ENCODE data around the gene NUP62.
A peak's percentile ranks its signal among the peaks of the same experiment; 100 is the strongest.
"Not testable (repeated sequence)": the region's sequence is repeated elsewhere in the genome, so short reads cannot be mapped to it uniquely, and the experiment has no call there.

Gene NUP62, protein sequence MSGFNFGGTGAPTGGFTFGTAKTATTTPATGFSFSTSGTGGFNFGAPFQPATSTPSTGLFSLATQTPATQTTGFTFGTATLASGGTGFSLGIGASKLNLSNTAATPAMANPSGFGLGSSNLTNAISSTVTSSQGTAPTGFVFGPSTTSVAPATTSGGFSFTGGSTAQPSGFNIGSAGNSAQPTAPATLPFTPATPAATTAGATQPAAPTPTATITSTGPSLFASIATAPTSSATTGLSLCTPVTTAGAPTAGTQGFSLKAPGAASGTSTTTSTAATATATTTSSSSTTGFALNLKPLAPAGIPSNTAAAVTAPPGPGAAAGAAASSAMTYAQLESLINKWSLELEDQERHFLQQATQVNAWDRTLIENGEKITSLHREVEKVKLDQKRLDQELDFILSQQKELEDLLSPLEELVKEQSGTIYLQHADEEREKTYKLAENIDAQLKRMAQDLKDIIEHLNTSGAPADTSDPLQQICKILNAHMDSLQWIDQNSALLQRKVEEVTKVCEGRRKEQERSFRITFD

GRCh38 chr19:49929121-49929610 lies at the start of gene NUP62, which contains the start of gene ATF5:
Gene NUP62 (minus strand): TSS chr19:49929504. CDS start chr19:49909807, 19,697 bp downstream.
Gene ATF5 (plus strand): TSS chr19:49929205. CDS start chr19:49930851, 1,646 bp downstream.
- DNase-seq (ENCODE audit: low read depth in 1 of 2, low spot score in 1 of 2): peak; percentile 90

GRCh38 chr19:49978324-49978723 lies 49.0 kb upstream of the NUP62 start:
- DNase-seq (ENCODE audit: low read depth in 1 of 2, low spot score in 1 of 2): no peak

- no peak for DNase-seq (ENCODE audit: low read depth in 1 of 2, low spot score in 1 of 2)
These were observed 48.6 kb upstream of the NUP62 start for GRCh38 chr19:49977881-49978280.

- DNase-seq (ENCODE audit: low read depth in 1 of 2, low spot score in 1 of 2): no peak
These were observed 47.8 kb upstream of the NUP62 start for GRCh38 chr19:49977076-49977475.

GRCh38 chr19:49976496-49976895 lies 47.2 kb upstream of the NUP62 start:
- DNase-seq (ENCODE audit: low read depth in 1 of 2, low spot score in 1 of 2): no peak

- no peak for DNase-seq (ENCODE audit: low read depth in 1 of 2, low spot score in 1 of 2)
These were observed 45.7 kb upstream of the NUP62 start for GRCh38 chr19:49975051-49975450.

- DNase-seq (ENCODE audit: low read depth in 1 of 2, low spot score in 1 of 2): no peak
These were observed 44.7 kb upstream of the NUP62 start for GRCh38 chr19:49973987-49974386.

GRCh38 chr19:49972841-49973240 lies 43.5 kb upstream of the NUP62 start:
- no peak for DNase-seq (ENCODE audit: low read depth in 1 of 2, low spot score in 1 of 2)

DNA sequence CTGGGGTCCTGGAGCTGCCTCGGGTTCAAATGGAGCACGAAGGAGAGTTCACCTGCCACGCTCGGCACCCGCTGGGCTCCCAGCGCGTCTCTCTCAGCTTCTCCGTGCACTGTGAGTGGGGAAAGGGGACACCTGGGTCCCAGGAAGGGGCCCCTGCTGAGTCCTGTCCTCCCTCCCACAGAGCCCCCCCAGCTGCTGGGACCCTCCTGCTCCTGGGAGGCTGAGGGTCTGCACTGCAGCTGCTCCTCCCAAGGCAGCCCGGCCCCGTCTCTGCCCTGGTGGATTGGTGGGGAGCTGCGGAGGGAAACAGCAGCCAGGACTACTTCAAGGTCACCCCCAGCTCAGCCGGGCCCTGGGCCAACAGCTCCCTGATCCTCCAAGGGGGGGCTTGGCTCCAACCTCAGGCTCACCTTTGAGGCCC lies 42.7 kb upstream of the NUP62 start:
- DNase-seq (ENCODE audit: low read depth in 1 of 2, low spot score in 1 of 2): no peak

DNA sequence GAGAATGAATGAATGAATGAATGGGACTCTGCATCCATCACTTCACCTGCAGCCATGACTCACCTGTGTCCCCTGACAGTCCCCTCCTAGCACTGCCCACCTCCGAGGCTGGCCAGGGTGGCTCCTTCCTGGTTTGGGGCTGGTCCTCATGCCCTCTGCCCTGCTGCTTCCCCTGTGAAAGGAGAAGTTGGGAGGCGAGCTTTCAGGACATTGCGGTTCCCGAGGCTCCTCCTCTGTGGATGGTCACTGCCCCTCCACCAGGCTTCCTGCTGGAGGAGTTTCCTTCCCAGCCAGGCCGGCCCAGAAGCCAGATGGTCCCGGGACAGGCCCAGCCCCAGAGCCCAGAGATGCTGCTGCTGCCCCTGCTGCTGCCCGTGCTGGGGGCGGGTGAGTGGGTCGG lies 40.1 kb upstream of the NUP62 start:
- not testable (repeated sequence) for DNase-seq (ENCODE audit: low read depth in 1 of 2, low spot score in 1 of 2)

DNA sequence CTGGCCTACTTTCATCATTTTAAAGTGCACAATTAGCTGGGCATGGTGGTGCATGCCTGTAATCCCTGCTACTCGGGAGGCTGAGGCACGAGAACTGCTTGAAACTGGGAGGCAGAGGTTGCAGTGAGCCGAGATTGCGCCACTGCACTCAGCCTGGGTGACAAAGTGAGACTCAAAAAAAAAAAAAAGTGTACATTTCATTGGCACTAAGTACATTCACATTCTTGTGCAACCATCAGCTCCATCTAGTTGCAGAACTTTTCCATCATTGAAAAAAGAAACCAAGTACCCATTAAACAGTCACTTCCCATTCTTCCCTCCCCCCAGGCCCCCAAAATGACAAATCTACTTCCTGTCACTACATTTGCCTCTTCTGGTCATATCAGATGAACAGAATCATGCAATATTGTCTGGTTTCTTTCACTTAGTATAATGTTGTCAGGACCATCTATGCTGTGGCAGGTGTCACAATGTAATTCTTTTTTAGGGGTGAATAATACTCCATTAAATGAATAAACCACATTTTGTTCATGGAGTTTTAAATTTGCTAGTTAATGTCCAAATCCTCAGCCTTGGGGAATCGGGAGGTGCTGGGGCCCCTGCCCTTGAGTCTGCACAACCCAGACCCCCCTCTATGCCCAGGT lies 39.1 kb upstream of the NUP62 start:
- DNase-seq (ENCODE audit: low read depth in 1 of 2, low spot score in 1 of 2): no peak

- not testable (repeated sequence) for DNase-seq (ENCODE audit: low read depth in 1 of 2, low spot score in 1 of 2)
These were observed 31.7 kb upstream of the NUP62 start, which contains the start of gene SIGLEC11 for GRCh38 chr19:49960980-49961379. Gene SIGLEC11 (minus strand): TSS chr19:49961172. CDS start chr19:49961081, 91 bp downstream.

DNA sequence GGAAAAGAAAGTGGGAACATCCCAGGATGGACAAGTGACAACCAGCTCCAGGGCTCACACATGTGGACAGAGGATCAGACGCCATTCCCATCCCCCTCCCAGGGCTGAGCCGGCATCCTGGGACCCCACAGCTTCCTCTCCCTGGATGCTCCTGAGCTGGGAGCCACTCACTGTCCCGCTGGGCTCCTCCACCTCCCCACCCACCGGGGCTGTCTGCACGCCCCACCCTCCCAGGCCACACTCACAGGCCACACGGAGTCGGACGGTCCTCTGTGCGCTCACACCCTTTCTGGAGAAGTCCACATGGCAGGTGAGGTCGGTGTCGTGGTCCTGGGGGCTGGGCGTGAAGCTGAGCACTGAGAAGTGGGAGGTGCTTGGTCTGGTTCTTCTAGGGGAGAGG lies 30.6 kb upstream of the NUP62 start:
- DNase-seq (ENCODE audit: low read depth in 1 of 2, low spot score in 1 of 2): not testable (repeated sequence)

DNA sequence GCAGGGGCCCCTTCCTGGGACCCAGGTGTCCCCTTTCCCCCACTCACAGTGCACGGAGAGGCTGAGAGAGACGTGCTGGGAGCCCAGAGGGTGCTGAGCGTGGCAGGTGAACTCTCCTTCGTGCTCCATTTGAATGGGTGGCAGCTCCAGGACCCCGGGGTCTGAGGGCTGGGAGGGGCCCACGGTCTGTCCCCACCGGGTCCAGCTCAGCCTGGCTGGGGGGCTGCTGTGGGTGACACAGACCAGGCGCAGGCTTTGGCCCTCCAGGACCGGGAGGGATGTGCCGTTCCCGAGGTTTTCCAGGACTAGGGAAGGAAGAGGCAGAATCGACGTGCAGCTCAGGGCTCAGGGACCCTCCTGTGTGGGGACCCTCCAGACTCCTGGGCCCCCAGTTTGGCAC lies 29.3 kb upstream of the NUP62 start:
- DNase-seq (ENCODE audit: low read depth in 1 of 2, low spot score in 1 of 2): not testable (repeated sequence)

DNA sequence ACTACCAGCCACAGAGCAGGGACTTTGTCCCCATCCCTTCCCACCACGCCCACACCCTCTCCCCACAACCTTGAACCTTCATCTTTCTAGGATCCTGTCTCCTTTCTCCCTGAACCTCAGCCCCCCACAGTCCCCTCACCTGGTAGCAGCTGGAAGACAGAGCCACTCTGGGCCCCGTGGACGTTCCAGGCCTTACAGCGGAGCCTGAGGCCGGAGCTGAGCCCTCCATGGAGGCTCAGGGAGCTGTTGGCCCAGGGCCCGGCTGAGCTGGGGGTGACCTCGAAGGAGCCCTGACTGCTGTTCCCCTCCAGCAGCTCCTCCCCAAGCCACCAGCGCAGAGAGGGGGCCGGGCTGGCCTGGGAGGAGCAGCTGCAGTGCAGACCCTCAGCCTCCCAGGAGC lies 28.8 kb upstream of the NUP62 start:
- not testable (repeated sequence) for DNase-seq (ENCODE audit: low read depth in 1 of 2, low spot score in 1 of 2)

GRCh38 chr19:49957262-49957915 lies 28.1 kb upstream of the NUP62 start:
- DNase-seq (ENCODE audit: low read depth in 1 of 2, low spot score in 1 of 2): no peak

GRCh38 chr19:49956115-49956495 lies 26.8 kb upstream of the NUP62 start:
- DNase-seq (ENCODE audit: low read depth in 1 of 2, low spot score in 1 of 2): no peak

GRCh38 chr19:49954933-49955332 lies 25.6 kb upstream of the NUP62 start:
- DNase-seq (ENCODE audit: low read depth in 1 of 2, low spot score in 1 of 2): no peak

DNA sequence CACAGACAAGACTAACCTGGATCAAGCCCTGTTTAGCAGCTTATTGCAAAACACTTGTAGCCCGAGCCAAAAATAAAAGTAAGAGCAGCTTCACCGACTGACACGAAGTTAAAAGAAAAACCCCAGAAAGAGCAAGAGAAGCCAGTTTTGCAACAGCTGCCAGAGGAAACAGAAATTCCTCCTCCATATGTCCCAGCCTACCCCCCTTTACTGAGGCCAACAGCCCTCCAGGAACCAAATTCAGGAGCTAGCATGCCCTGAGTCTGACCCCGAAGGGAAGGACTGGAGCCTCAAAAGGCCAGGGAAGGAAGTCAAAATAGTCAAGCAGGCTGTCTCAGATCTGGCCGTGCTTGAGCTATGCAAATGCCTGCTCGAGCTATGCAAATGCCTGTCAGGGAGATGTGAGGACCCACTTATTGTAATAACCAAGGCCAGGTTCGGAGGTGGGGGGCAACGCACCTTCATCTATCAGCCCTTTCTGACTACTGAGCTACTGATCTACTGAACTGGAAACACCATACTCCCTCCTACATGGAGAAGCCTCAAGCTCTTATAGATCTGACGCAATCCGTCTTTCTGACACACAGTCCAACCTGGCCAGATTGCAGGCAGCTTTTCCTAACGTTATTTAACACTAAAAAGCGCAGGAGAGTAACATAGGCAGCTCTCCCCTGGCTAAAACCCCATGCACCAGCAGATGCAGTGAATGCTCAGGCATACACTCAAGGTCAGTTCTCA lies 25.0 kb upstream of the NUP62 start:
- DNase-seq (ENCODE audit: low read depth in 1 of 2, low spot score in 1 of 2): no peak

DNA sequence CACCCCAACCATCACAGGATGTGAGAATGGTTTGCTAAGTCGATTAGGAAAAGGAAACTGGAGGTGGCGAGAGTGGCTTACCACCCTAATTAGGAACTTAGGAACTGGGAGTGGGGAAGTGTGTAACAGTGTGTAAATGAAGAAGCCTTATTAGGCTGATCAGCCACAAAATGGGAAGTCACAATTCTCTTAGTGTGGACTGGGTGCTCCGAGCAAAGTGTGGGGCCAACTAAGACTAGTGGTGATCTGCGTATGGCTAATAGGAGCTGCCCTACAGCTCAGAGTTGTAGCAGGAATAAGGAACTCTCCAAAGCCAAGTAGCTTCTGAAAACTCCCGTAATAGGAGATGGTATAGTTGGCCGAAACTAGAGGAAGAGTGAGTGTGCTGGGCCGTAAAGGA lies 24.1 kb upstream of the NUP62 start:
- no peak for DNase-seq (ENCODE audit: low read depth in 1 of 2, low spot score in 1 of 2)

- DNase-seq (ENCODE audit: low read depth in 1 of 2, low spot score in 1 of 2): no peak
These were observed 23.6 kb upstream of the NUP62 start for GRCh38 chr19:49952906-49953305.
